ENCODE results near the gene RAPGEF4. TPM values are rescaled to one million over a fixed set of nuclear protein-coding genes. Genes with fewer than 3 reads are reported as not detected.

Gene RAPGEF4
- total and polyA plus RNA-seq, 9 of the 15 experiments (the other 6 are each of a cell fraction or from before 2014, with no cell fraction given), result 0.04 to 0.33 (median 0.13) TPM; not detected in 6

GRCh38 chr2:172833898-172834297 lies 98.3 kb downstream of the RAPGEF4 start (continued):
- TF ChIP-seq CLOCK (CRISPR knock-in tag; IDR thresholded peaks at IDR 0.05; ENCODE audit: borderline replicate concordance) (no peak), DPF2 (IDR thresholded peaks at IDR 0.05) (no peak), SREBF1 (IDR thresholded peaks at IDR 0.05; ENCODE audit: borderline replicate concordance, low read depth, low read length) (no peak), MEF2D (tag; conservative IDR thresholded peaks at IDR 0.05; ENCODE audit: low read depth) (no peak), THAP7 (CRISPR knock-in tag; IDR thresholded peaks at IDR 0.05) (no peak), ZBTB17 (CRISPR knock-in tag; IDR thresholded peaks at IDR 0.05) (no peak), TCF7L2 (IDR thresholded peaks at IDR 0.05; ENCODE audit: low read depth, low read length) (no peak), RNF219 (CRISPR knock-in tag; IDR thresholded peaks at IDR 0.05) (no peak), BHLHE40 (IDR thresholded peaks at IDR 0.05; ENCODE audit: low read length) (no peak), KAT2B (IDR thresholded peaks at IDR 0.05; ENCODE audit: low read depth, low read length) (no peak)
- TF ChIP-seq, protein P1, sequence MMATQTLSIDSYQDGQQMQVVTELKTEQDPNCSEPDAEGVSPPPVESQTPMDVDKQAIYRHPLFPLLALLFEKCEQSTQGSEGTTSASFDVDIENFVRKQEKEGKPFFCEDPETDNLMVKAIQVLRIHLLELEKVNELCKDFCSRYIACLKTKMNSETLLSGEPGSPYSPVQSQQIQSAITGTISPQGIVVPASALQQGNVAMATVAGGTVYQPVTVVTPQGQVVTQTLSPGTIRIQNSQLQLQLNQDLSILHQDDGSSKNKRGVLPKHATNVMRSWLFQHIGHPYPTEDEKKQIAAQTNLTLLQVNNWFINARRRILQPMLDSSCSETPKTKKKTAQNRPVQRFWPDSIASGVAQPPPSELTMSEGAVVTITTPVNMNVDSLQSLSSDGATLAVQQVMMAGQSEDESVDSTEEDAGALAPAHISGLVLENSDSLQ (IDR thresholded peaks at IDR 0.05), result no peak
- TF ChIP-seq, protein P2, sequence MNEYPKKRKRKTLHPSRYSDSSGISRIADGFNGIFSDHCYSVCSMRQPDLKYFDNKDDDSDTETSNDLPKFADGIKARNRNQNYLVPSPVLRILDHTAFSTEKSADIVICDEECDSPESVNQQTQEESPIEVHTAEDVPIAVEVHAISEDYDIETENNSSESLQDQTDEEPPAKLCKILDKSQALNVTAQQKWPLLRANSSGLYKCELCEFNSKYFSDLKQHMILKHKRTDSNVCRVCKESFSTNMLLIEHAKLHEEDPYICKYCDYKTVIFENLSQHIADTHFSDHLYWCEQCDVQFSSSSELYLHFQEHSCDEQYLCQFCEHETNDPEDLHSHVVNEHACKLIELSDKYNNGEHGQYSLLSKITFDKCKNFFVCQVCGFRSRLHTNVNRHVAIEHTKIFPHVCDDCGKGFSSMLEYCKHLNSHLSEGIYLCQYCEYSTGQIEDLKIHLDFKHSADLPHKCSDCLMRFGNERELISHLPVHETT (CRISPR knock-in tag; conservative IDR thresholded peaks at IDR 0.05 in 1 of 2, IDR thresholded peaks at IDR 0.05 in 1 of 2), result no peak

All from K562 (cell line).